Measurements from ENCODE around the gene PLXNA4.

The PLXNA4 gene

DNA sequence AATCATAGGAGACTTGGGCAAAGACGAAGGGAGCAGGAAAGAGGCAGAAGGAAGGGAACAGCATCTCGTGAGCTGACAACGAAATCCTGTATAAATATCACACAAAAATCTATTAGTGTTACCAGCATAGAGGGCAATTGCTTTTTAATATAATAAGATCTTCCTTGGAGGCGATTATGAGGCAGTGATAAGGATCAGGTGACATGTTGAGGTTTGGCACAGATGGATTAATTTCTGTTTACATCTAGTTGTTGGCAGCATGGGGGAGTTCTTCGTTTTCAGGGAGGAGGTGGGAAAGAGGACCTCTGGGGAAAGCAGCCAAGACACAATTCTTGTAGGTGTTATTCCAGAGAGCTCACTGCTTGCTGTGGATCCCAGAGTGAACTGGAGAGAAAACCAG, 163.8 kb downstream of the PLXNA4 start:
- H3K4me3 Mint-ChIP-seq = no peak overlapping the region
- peaks cover 32% of the 10 kb centered on the region for H3K27me3 Mint-ChIP-seq
- no peaks in the 10 kb centered on the region for H3K9me3 Mint-ChIP-seq
- intact Hi-C loops (cut with micrococcal nuclease) = no loop called here
- no peaks in the 10 kb centered on the region for H3K36me3 Mint-ChIP-seq (ENCODE audit: low read depth)
- H3K4me1 Mint-ChIP-seq (ENCODE audit: low read depth) = peaks cover 8% of the 10 kb centered on the region
- H3K27ac Mint-ChIP-seq = no peak overlapping the region

DNA sequence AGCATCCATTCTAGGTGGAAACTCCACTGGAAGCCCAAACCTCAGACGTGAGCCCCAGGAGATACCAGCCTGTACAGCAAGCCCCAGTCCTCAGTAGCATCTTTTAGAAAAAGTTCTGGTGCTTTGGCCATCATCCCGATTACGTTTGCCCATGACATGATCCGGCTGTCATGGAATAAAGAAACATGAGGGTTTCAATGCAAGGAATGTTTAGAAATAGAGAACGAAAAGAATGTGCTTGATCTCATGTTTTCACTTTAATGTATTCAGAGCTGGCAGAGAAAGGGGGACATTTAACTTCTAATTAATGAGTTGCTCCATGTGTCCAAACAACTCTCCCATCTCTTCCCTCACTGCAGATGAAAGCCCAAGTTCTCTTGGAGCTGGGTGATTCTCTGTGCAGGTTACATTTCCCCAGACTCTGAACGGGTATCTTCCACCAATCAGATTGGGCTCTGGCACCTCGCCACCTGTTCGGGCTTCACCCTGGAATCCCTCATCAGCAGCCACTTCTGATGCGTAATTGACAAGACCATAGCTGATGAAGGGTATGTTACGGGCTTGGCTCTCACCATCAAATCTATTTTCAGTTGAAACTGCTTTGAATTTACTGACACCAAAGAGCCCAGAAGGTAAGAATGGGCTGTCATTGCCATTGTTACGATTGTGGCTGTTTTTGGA, 165.3 kb downstream of the PLXNA4 start:
- H3K4me3 Mint-ChIP-seq = no peak overlapping the region
- H3K27ac Mint-ChIP-seq = no peak overlapping the region
- intact Hi-C loops (cut with micrococcal nuclease) = no loop called here
- peaks cover 8% of the 10 kb centered on the region for H3K4me1 Mint-ChIP-seq (ENCODE audit: low read depth)
- H3K9me3 Mint-ChIP-seq = no peaks in the 10 kb centered on the region
- H3K36me3 Mint-ChIP-seq (ENCODE audit: low read depth) = no peaks in the 10 kb centered on the region
- H3K27me3 Mint-ChIP-seq = peaks cover 27% of the 10 kb centered on the region

DNA sequence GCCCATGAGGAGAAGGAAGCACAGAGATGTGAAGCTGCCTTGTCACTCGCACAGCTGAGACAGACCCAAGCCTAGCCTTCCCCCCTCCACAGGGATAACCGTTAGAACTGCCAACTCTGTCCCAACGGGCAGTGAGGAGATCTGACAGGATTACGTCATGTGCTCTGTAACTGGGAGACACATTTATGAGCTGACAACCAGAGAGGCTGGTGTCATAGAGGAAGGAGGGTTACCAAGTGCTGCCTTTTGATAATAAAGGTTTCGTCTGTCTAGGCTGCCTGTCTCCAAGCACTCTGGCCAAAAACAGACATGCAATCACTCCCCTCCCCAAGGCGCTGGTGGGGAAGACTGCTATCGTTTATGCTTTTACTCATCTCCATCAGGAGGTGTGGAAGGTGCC, 165.9 kb downstream of the PLXNA4 start:
- H3K9me3 Mint-ChIP-seq = no peaks in the 10 kb centered on the region
- H3K27ac Mint-ChIP-seq = no peak overlapping the region
- peaks cover 27% of the 10 kb centered on the region for H3K27me3 Mint-ChIP-seq
- H3K4me3 Mint-ChIP-seq = no peak overlapping the region
- intact Hi-C loops (cut with micrococcal nuclease) = no loop called here
- H3K36me3 Mint-ChIP-seq (ENCODE audit: low read depth) = no peaks in the 10 kb centered on the region
- H3K4me1 Mint-ChIP-seq (ENCODE audit: low read depth) = peaks cover 8% of the 10 kb centered on the region

DNA sequence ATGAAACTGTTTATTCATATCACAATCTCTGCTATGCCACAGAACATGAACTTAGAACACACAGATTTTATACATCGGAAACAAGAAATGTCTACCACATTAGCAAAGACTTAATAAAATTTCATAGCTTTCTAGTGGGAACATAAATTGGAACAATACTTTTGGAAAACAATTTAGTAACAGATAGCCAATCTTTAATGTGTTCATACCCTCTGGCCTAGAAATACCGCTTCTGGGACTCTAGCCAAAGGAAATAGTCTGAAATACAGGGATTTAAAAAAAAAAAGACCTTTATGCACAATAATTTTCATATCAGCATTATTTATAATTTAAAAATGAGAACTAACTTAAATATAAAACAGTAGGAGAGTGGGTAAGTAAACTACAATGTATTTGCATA, 168.5 kb downstream of the PLXNA4 start:
- H3K36me3 Mint-ChIP-seq (ENCODE audit: low read depth) = no peaks in the 10 kb centered on the region
- no peak overlapping the region for H3K27ac Mint-ChIP-seq
- intact Hi-C loops (cut with micrococcal nuclease) = no loop called here
- peaks cover 28% of the 10 kb centered on the region for H3K27me3 Mint-ChIP-seq
- no peak overlapping the region for H3K4me3 Mint-ChIP-seq
- peaks cover 16% of the 10 kb centered on the region for H3K4me1 Mint-ChIP-seq (ENCODE audit: low read depth)
- no peaks in the 10 kb centered on the region for H3K9me3 Mint-ChIP-seq

DNA sequence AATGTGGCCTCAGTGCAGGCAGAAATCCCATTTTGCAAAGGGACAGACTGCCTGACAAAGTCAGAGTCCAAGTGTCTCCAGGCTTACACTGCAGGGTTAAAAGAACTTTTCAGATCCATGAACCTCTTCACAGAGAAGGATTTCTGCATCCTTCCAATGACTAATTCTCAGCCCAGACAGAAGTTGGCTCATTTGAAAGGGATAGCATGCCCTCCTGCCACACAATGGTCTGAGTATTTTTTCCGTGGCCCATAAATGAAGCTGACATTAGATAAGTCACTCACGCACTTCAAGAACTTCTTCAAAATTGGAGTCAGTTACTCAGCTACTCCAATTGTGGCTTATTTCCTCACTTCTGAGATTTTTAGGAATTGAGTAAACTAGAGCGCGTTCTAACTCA, 170.2 kb downstream of the PLXNA4 start:
- intact Hi-C loops (cut with micrococcal nuclease) = no loop called here
- no peak overlapping the region for H3K27ac Mint-ChIP-seq
- peaks cover 22% of the 10 kb centered on the region for H3K27me3 Mint-ChIP-seq
- H3K36me3 Mint-ChIP-seq (ENCODE audit: low read depth) = no peaks in the 10 kb centered on the region
- no peak overlapping the region for H3K4me3 Mint-ChIP-seq
- no peaks in the 10 kb centered on the region for H3K9me3 Mint-ChIP-seq
- peaks cover 16% of the 10 kb centered on the region for H3K4me1 Mint-ChIP-seq (ENCODE audit: low read depth)

DNA sequence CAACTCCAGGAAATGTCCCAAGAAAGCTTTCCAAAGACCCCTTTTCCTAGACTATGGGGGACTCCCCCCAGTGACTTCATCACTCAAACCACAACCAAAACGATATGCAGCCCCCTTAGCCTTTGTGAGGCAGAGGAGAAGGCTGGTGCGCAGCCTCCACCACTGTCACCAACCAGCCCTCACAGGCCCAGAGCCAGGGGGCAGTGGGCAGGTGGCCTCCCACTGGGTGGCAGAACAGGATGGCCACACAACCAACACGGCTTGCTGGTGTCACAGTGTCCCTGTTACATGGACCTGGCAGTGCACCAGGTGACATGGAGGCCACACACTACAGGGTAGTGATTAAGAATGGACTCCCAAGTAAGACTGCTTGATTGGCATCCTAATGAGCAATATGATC, 172.0 kb downstream of the PLXNA4 start:
- H3K4me1 Mint-ChIP-seq (ENCODE audit: low read depth) = peaks cover 7% of the 10 kb centered on the region

DNA sequence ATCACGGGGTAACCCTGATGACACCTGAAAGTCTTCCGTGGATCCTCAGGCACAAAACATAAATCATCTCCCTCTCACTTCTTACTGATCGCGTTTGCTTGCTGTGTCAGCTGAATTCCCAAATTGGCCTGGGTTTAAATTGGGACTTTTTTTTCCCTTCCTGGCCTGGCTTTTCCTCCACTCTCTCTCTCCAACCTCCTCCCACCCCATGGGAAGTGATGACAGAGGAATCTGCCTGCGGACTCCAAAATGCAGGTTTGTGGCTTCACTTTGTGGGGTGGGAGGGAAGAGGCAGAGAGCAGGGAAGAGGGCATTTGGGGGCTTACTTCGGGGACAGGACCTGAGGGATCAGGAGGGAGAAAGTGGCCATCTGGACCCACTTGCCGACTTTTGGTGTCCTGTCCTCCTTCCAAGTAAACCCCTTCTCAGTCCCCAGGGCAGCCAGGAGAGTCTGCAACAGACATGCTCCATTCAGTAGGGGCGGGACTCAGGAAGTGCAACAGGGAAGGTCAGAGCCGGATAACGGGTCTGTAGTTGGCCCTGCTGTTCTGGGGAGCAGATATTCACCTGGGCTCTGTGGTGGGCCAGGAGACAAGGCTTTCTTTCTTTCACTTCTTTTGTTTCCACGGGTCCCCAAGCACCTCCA, 172.7 kb downstream of the PLXNA4 start:
- Mint-ChIP-seq H3K9me3 (no peaks in the 10 kb centered on the region), H3K4me1 (ENCODE audit: low read depth) (peaks cover 7% of the 10 kb centered on the region), H3K27me3 (peaks cover 16% of the 10 kb centered on the region), H3K36me3 (ENCODE audit: low read depth) (no peaks in the 10 kb centered on the region), H3K27ac (no peak overlapping the region), H3K4me3 (no peak overlapping the region)
- intact Hi-C loops (cut with micrococcal nuclease) = no loop called here

More for the DNA sequence above, 172.0 kb downstream of the PLXNA4 start:
- no peak overlapping the region for H3K27ac Mint-ChIP-seq
- no peak overlapping the region for H3K4me3 Mint-ChIP-seq
- peaks cover 15% of the 10 kb centered on the region for H3K27me3 Mint-ChIP-seq
- no peaks in the 10 kb centered on the region for H3K9me3 Mint-ChIP-seq
- intact Hi-C loops (cut with micrococcal nuclease) = no loop called here
- H3K36me3 Mint-ChIP-seq (ENCODE audit: low read depth) = no peaks in the 10 kb centered on the region

DNA sequence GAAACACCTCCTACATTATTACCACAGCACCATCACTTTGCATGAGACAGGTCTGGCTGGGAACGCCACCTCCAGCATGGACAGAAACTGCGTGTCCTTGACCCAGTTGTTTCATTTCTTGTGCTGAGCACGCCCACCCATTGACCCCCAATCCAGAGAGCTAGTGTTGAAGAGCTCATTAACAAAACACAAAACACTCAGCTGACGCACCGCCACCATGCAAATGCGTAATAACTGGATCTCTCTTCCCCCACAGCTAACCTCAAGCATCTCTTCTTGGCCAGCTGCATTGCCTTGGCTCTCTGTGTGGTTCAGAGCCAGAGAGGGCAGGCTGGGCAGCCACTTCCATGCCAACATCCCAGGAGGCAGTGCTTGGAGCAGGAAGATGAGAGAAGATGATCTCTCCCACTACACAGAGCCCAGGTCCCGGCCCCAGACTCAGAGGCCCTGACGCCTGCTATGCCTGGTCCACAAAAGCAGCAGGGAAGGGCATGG, 173.5 kb downstream of the PLXNA4 start:
- Mint-ChIP-seq H3K27me3 (peaks cover 19% of the 10 kb centered on the region), H3K36me3 (ENCODE audit: low read depth) (no peaks in the 10 kb centered on the region), H3K9me3 (no peaks in the 10 kb centered on the region), H3K4me1 (ENCODE audit: low read depth) (peaks cover 7% of the 10 kb centered on the region), H3K27ac (no peak overlapping the region), H3K4me3 (no peak overlapping the region)
- intact Hi-C loops (cut with micrococcal nuclease) = no loop called here

DNA sequence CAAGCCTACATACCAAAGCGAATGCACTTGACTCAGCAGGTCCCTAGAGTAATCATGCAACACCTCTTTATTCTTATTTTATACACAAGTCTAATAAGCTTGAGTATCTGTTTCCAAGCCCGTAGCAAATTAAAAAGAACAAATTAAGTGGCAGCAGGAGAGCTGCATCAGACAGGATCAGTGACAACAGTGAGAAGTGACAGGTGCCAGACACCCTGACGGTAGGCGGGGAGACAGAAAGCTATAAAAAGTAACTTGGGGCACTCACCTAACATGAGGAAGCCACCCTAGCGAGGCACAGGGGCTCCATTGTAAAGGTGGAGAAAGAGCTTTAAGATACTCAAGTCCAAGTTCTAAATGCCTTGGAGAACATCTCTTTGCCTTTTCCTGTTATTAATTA, 174.2 kb downstream of the PLXNA4 start:
- Mint-ChIP-seq H3K27me3 (peaks cover 22% of the 10 kb centered on the region), H3K4me1 (ENCODE audit: low read depth) (peaks cover 7% of the 10 kb centered on the region), H3K4me3 (no peak overlapping the region), H3K27ac (no peak overlapping the region), H3K36me3 (ENCODE audit: low read depth) (no peaks in the 10 kb centered on the region), H3K9me3 (no peaks in the 10 kb centered on the region)
- intact Hi-C loops (cut with micrococcal nuclease) = no loop called here

DNA sequence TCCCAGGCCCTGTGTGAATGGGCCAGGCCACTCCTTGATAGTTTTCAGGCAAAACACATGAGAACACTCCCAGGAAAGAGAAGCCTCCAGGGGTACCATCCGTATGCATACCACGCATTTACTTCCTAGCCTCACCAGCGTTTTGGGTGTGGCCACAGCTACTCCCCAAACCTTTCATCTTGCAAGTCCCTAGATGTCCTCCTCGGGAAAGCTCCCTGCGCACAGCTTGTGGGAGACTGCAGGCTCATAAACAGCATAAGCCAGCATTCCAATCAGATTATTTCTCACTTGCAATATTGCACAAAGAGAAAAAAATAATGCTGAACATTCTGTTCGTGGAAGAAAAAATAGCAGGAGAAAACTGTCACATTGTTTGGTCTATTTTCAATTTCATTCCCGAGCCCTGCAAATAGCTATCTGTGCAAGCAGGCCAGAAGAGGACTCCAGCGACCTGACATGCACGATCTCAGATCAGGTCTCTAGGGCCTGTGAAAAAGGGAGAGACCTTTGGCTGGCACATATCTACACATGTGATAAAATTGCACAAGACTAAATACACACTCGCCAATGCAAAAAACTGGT, 175.6 kb downstream of the PLXNA4 start:
- intact Hi-C loops (cut with micrococcal nuclease) = no loop called here
- Mint-ChIP-seq H3K27ac (no peak overlapping the region), H3K4me3 (no peak overlapping the region), H3K4me1 (ENCODE audit: low read depth) (peaks cover 7% of the 10 kb centered on the region), H3K9me3 (no peaks in the 10 kb centered on the region), H3K36me3 (ENCODE audit: low read depth) (no peaks in the 10 kb centered on the region), H3K27me3 (peaks cover 28% of the 10 kb centered on the region)

DNA sequence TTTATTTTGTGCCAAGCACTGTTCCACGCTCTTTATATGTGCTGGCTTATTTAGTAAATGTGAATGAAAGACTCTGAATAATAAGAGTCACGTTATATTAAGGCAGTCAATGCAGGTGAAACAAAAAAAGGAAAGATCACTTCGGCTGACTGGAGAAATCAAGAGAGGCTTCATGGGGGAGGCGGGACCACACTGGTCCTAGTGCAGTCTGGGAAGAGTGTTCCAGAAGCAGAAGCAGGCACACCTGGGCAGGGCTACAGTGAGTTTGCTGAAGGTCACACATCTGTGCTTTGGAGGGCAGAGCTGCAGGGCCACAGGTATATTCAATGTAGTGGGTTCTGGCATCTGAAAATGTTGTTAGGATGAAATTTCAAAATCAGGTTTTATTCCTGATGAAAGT, 176.9 kb downstream of the PLXNA4 start:
- Mint-ChIP-seq H3K9me3 (no peaks in the 10 kb centered on the region), H3K27me3 (peaks cover 39% of the 10 kb centered on the region), H3K4me1 (ENCODE audit: low read depth) (peaks cover 15% of the 10 kb centered on the region), H3K36me3 (ENCODE audit: low read depth) (no peaks in the 10 kb centered on the region), H3K27ac (no peak overlapping the region), H3K4me3 (no peak overlapping the region)
- intact Hi-C loops (cut with micrococcal nuclease) = no loop called here

DNA sequence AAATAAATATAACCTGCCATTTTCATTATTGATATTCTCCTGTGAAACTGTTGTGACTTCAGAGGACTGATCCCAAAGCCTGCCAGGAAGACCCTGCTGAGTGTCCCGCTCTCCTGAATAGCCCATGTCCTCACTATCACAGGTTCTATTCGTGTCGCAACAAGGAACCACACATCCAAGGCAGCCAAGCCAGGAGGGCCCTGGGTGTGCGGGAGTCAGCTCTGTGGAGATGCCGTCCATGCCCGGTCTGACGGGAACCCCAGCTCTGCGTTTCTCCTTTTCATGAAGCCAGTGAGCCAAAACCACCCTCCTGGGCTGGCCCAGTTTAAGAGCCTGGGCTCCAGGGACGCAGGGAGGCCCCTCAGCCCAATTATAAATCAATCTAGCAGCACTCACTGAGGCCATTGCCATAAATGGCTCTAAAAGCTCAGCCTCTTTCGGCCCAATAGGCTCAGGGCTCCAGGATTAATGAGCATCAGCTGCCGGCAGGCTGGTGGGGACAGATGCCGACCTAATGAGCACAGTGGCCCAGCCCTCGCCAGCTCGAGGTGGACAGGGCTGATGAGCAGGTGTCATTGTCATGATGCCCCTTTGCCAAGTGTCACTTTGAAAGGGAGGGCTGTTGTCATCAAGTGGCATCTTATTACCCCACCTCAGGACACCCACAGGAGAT, 177.9 kb downstream of the PLXNA4 start:
- no peak overlapping the region for H3K4me3 Mint-ChIP-seq
- no peaks in the 10 kb centered on the region for H3K36me3 Mint-ChIP-seq (ENCODE audit: low read depth)
- intact Hi-C loops (cut with micrococcal nuclease) = no loop called here
- peaks cover 42% of the 10 kb centered on the region for H3K27me3 Mint-ChIP-seq
- no peaks in the 10 kb centered on the region for H3K9me3 Mint-ChIP-seq
- no peak overlapping the region for H3K27ac Mint-ChIP-seq
- H3K4me1 Mint-ChIP-seq (ENCODE audit: low read depth) = peaks cover 14% of the 10 kb centered on the region

DNA sequence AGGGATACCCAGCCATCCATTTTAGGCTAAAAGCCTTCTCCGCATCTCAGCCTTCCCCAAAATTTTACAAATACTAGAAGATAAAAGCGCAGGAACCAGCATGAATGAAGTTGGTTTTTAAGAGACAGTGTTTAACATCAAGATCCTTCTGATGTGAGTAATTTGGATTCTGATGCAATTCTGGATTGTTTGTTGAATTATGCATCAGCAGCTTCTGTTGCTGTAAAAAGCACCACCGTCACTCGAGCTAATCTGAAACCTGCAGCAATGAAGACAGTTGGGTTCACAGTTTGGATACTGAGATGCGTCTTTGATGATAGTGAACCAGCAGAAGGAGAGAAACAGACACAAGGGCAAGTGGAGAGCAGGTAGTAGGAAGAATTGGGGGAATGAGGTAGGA, 179.2 kb downstream of the PLXNA4 start:
- Mint-ChIP-seq H3K4me1 (ENCODE audit: low read depth) (peaks cover 8% of the 10 kb centered on the region), H3K36me3 (ENCODE audit: low read depth) (no peaks in the 10 kb centered on the region), H3K4me3 (no peak overlapping the region), H3K27me3 (peaks cover 37% of the 10 kb centered on the region), H3K27ac (no peak overlapping the region), H3K9me3 (no peaks in the 10 kb centered on the region)
- intact Hi-C loops (cut with micrococcal nuclease) = no loop called here

DNA sequence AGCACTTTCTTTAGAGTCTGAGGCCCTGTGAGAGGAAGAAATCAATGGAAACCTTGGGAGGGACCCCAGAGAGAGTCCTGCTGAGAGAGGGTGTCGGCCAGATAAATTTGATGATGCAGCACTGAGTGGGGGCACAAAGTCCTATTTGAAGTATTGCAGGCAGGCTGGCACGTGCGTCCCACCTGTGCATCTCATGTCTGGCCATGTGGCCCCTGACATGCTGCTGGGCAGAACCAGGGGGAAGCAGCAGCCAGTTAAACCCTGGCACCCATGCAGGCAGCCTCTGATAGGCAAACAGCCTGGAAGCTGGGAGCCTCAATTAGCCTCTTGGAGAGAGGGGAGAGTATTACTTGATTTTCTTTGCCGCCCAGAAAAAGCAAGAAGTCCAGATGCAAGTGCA, 180.9 kb downstream of the PLXNA4 start:
- H3K4me1 Mint-ChIP-seq (ENCODE audit: low read depth) = peaks cover 23% of the 10 kb centered on the region
- H3K27me3 Mint-ChIP-seq = peaks cover 37% of the 10 kb centered on the region
- intact Hi-C loops (cut with micrococcal nuclease) = no loop called here
- peaks cover 5% of the 10 kb centered on the region for H3K9me3 Mint-ChIP-seq
- no peak overlapping the region for H3K4me3 Mint-ChIP-seq
- no peaks in the 10 kb centered on the region for H3K36me3 Mint-ChIP-seq (ENCODE audit: low read depth)
- no peak overlapping the region for H3K27ac Mint-ChIP-seq
